HepG2 (cell line): ENCODE results near the gene ENO1. TPM values are rescaled to one million over a fixed set of nuclear protein-coding genes. Genes with fewer than 3 reads are reported as not detected.

ENCODE experiments used
- ATAC-seq: fragments of 200-7000 bp; cut with Tn5 transposase; 3 replicates; pipeline ENCODE4 v1.9.1; 2020; ENCODE audit warnings: mild to moderate bottlenecking, moderate library complexity
- BruUV-seq: library from RNA; stranded (reverse); fragments of 400-500 nt; replicated peaks from 2 replicates; lab custom pipeline; 2021; lab: Mats Ljungman, UMichigan
- CTCF ChIA-PET: fragments of 300-600 bp; formaldehyde crosslinking; extraction: SDS; loops from one replicate; lab custom pipeline; 2021; ENCODE audit warnings: low total read pairs, inconsistent platforms, low intra/inter-chr PET ratio; lab: Yijun Ruan, JAX
- POLR2A ChIA-PET: fragments of 350-600 bp; sonication (Branson Sonifier 250); formaldehyde crosslinking; loops from one replicate; lab custom pipeline; 2020; ENCODE audit warnings: antibody characterized with exemption, inconsistent platforms; lab: Yijun Ruan, JAX
- DNase-seq: peaks from one replicate; pipeline ENCODE4 v3.0.0-alpha.2; 2015; ENCODE audit warnings: low spot score
- FAIRE-seq: peaks from 3 replicates; lab custom pipeline; 2011; peaks lifted over from hg19 to GRCh38; lab: Jason Lieb, UNC
- H2AFZ ChIP-seq: one replicate; pipeline ENCODE4 v1.6.1; 2011; ENCODE audit warnings: low read length, inconsistent platforms
- H3K27ac ChIP-seq: fragments of 300-600 bp; 3 replicates; pipeline ENCODE4 v1.8.0; 2011; ENCODE audit warnings: mixed run types, mild to moderate bottlenecking, mixed read lengths, low read length, inconsistent platforms; ENCODE audit not compliant: insufficient read depth; ENCODE audit errors: extremely low read length
- H3K27me3 ChIP-seq, 2 experiments: fragments of 200-600 bp in 1 of 2; 2 replicates in 1 of 2; 3 replicates in 1 of 2; pipeline versions ENCODE4 v1.6.0 to v1.8.0; 2011; ENCODE audit warnings: low read length in 2 of 2, mild to moderate bottlenecking in 2 of 2, moderate library complexity in 2 of 2, inconsistent platforms in 1 of 2; ENCODE audit not compliant: insufficient read depth in 2 of 2, control insufficient read depth in 1 of 2
- H3K36me3 ChIP-seq, 2 experiments: fragments of 200-600 bp in 1 of 2; replicated peaks in 1 of 2; 2 replicates in 1 of 2; 3 replicates in 1 of 2; pipeline versions ENCODE4 v1.5.1 to v1.8.0; 2011; ENCODE audit warnings: low read length in 2 of 2, inconsistent platforms in 1 of 2; ENCODE audit not compliant: insufficient read depth in 2 of 2, control insufficient read depth in 1 of 2
- H3K4me1 ChIP-seq: 2 replicates; pipeline ENCODE4 v1.5.1; 2012; ENCODE audit warnings: low read length, inconsistent platforms; ENCODE audit not compliant: insufficient read depth
- H3K4me2 ChIP-seq: 2 replicates; pipeline ENCODE4 v1.6.0; 2011; ENCODE audit warnings: low read depth, low read length, inconsistent platforms
- H3K4me3 ChIP-seq, 3 experiments: fragments of 200-600 bp in 1 of 3; sonication (generic), shearing (Covaris generic) in 1 of 3; replicated peaks in 1 of 3; 2 replicates each; pipeline ENCODE4 v1.5.1; 2011 to 2016; ENCODE audit warnings: low read length in 3 of 3, inconsistent platforms in 2 of 3, low read depth in 2 of 3, mild to moderate bottlenecking in 2 of 3, control low read depth in 1 of 3, mixed read lengths in 1 of 3; ENCODE audit not compliant: insufficient read depth in 1 of 3
- H3K79me2 ChIP-seq: one replicate; pipeline ENCODE4 v1.6.1; 2011; ENCODE audit warnings: low read length, inconsistent platforms; ENCODE audit not compliant: insufficient read depth
- H3K9ac ChIP-seq: 2 replicates; pipeline ENCODE4 v1.6.0; 2011; ENCODE audit warnings: mild to moderate bottlenecking, low read depth, low read length, inconsistent platforms; ENCODE audit not compliant: insufficient read depth
- H3K9me3 ChIP-seq: 2 replicates; pipeline ENCODE4 v1.5.1; 2012; ENCODE audit warnings: mild to moderate bottlenecking, low read length
- H4K20me1 ChIP-seq: 2 replicates; pipeline ENCODE4 v1.6.0; 2011; ENCODE audit warnings: inconsistent platforms, mild to moderate bottlenecking, low read length, moderate library complexity; ENCODE audit not compliant: insufficient read depth
- CEBPB ChIP-seq: IDR thresholded peaks from 2 replicates; pipeline ENCODE4 v1.6.1; 2011; ENCODE audit warnings: low read depth, low read length, improper control_type of control experiment, borderline replicate concordance
- CENPBD1 ChIP-seq: sonication (generic); formaldehyde crosslinking; IDR thresholded peaks from 2 replicates; pipeline ENCODE4 v1.8.0; 2022; ENCODE audit warnings: missing genetic modification reagents, low read depth, mild to moderate bottlenecking, borderline replicate concordance
- GZF1 ChIP-seq: sonication (generic); formaldehyde crosslinking; IDR thresholded peaks from 2 replicates; pipeline ENCODE4 v1.5.1; 2020; ENCODE audit warnings: mild to moderate bottlenecking, missing genetic modification reagents
- HMG20B ChIP-seq: conservative IDR thresholded peaks from 2 replicates; pipeline ENCODE4 v1.6.1; 2016; ENCODE audit warnings: missing genetic modification reagents, missing compliant biosample characterization
- IRF2 ChIP-seq: IDR thresholded peaks from 2 replicates; pipeline ENCODE4 v1.6.1; 2018; ENCODE audit warnings: missing genetic modification reagents, missing compliant biosample characterization
- PRDM10 ChIP-seq: sonication (generic); formaldehyde crosslinking; IDR thresholded peaks from 2 replicates; pipeline ENCODE4 v1.4.0; 2020; ENCODE audit warnings: low read depth, missing genetic modification reagents
- RARA ChIP-seq: IDR thresholded peaks from 2 replicates; pipeline ENCODE4 v1.6.1; 2016; ENCODE audit warnings: missing genetic modification reagents, missing compliant biosample characterization
- RBM22 ChIP-seq: fragments of 200-400 bp; formaldehyde crosslinking; optimal IDR thresholded peaks from 2 replicates; pipeline ENCODE3; 2017; ENCODE audit warnings: mild to moderate bottlenecking, low read length, moderate library complexity
- SETDB1 ChIP-seq: sonication (generic); formaldehyde crosslinking; IDR thresholded peaks from 2 replicates; pipeline ENCODE4 v1.5.1; 2020; ENCODE audit warnings: missing genetic modification reagents, mild to moderate bottlenecking, borderline replicate concordance
- SOX13 ChIP-seq, 3 experiments: fragments of 450-650 bp in 1 of 3; sonication (generic) in 1 of 3; formaldehyde crosslinking in 1 of 3; IDR thresholded peaks in 2 of 3; conservative IDR thresholded peaks in 1 of 3; 2 replicates each; pipeline versions ENCODE4 v1.5.0 to v1.6.1; 2016 to 2020; ENCODE audit warnings: antibody characterized with exemption in 1 of 3, mild to moderate bottlenecking in 1 of 3, missing compliant biosample characterization in 1 of 3, missing genetic modification reagents in 1 of 3, moderate library complexity in 1 of 3
- TEAD2 ChIP-seq: sonication (generic); formaldehyde crosslinking; IDR thresholded peaks from 2 replicates; pipeline ENCODE4 v1.9.0; 2021; ENCODE audit warnings: missing genetic modification reagents
- ZBTB38 ChIP-seq: sonication (generic); formaldehyde crosslinking; IDR thresholded peaks from 2 replicates; pipeline ENCODE4 v1.5.1; 2020; ENCODE audit warnings: mild to moderate bottlenecking, missing genetic modification reagents
- ZBTB42 ChIP-seq: sonication (generic); formaldehyde crosslinking; IDR thresholded peaks from 2 replicates; pipeline ENCODE4 v1.5.0; 2020; ENCODE audit warnings: mild to moderate bottlenecking, missing genetic modification reagents
- ZGPAT ChIP-seq: IDR thresholded peaks from 2 replicates; pipeline ENCODE4 v1.6.1; 2016; ENCODE audit warnings: mild to moderate bottlenecking
- ZNF101 ChIP-seq: sonication (generic); formaldehyde crosslinking; IDR thresholded peaks from 2 replicates; pipeline ENCODE4 v1.4.0; 2020; ENCODE audit warnings: mild to moderate bottlenecking, low read depth, missing genetic modification reagents, borderline replicate concordance
- ZNF253 ChIP-seq: sonication (generic); formaldehyde crosslinking; IDR thresholded peaks from 2 replicates; pipeline ENCODE4 v1.8.0; 2022; ENCODE audit warnings: mild to moderate bottlenecking, missing genetic modification reagents, borderline replicate concordance
- ZNF430 ChIP-seq: sonication (generic); formaldehyde crosslinking; IDR thresholded peaks from 2 replicates; pipeline ENCODE4 v1.9.0; 2021; ENCODE audit warnings: mild to moderate bottlenecking, missing genetic modification reagents
- ZNF740 ChIP-seq: sonication (generic); formaldehyde crosslinking; IDR thresholded peaks from 2 replicates; pipeline ENCODE4 v1.4.0; 2020; ENCODE audit warnings: missing genetic modification reagents
- WGBS: methylation state at CpG from one replicate; pipeline ENCODE4 v1.1.6; 2017; ENCODE audit warnings: low lambda C conversion rate; 5-methylcytosine and 5-hydroxymethylcytosine counted together
- in situ Hi-C: cut with HindIII; loops from 2 replicates; pipeline ENCODE4 v1.10.0; 2017; ENCODE audit warnings: low pct_unique_long_range_greater_than_20kb; ENCODE audit not compliant: extremely low pct_ligation_motif_present
- intact Hi-C: fragments of 100-400 bp; cut with micrococcal nuclease; formaldehyde crosslinking; loops from one replicate; pipeline ENCODE4 v1.10.0; 2022; ENCODE audit not compliant: unreplicated experiment
- polyA plus RNA-seq, 8 experiments: library from polyadenylated mRNA; depleted of rRNA in 3 of 8; stranded (reverse) in 7 of 8; unstranded in 1 of 8; fragments of >200 nt; fragmentation: Illumina TruSeq in 4 of 8; extraction: Trizol in 4 of 8; gene quantifications; 2 replicates each; pipeline versions ENCODE4 v1.2.1 to v1.2.3, GENCODE V29; 2011 to 2016; ENCODE audit warnings: low read depth in 4 of 8, missing spikeins in 1 of 8, mixed read lengths in 1 of 8; ENCODE audit not compliant: insufficient read depth in 1 of 8
- total RNA-seq, 5 experiments: library from RNA; depleted of rRNA; stranded (reverse); fragments of >200 nt; fragmentation: Illumina TruSeq; extraction: Trizol; gene quantifications; 2 replicates each; pipeline ENCODE4 v1.2.3, GENCODE V29; 2016; ENCODE audit warnings: low read depth in 1 of 5

Gene ENO1
- total and polyA plus RNA-seq, 2 of the 13 experiments (the other 11 are each of a cell fraction or from before 2014, with no cell fraction given) = 1,559 to 3,103 TPM

- peaks cover 54% of the 10 kb centered on the region for H3K4me1 ChIP-seq
- ChIA-PET CTCF (no interaction called here), POLR2A (interaction anchor here (0.8 to 2.6 kb wide), 4 partner anchors 8 to 30 kb away, joined by 3 to 28 read pairs (median 3); partner anchors contain the start of gene ENO1)
- in situ Hi-C loops = no loop called here
- H4K20me1 ChIP-seq = no peaks in the 10 kb centered on the region
- no peaks in the 10 kb centered on the region for H3K9me3 ChIP-seq
- ATAC-seq (peak; percentile 25; the same call in 1 of the 3 replicates), DNase-seq (no peak), FAIRE-seq (no peak)
- H3K9ac ChIP-seq = 0 out of 2 replicates have a peak overlapping the region, but pooled peaks have one; percentile 34
- H3K36me3 ChIP-seq = no peaks in the 10 kb centered on the region
- peak overlapping the region; percentile 88 for H2AFZ ChIP-seq
- peak overlapping the region; percentile 82 for H3K4me2 ChIP-seq
- BruUV-seq = no TSS peak
- H3K27me3 ChIP-seq = no peaks in the 10 kb centered on the region
- no peaks in the 10 kb centered on the region for H3K79me2 ChIP-seq
- peak overlapping the region; percentile 44 to 56 (median 54) for H3K4me3 ChIP-seq
- no peak overlapping the region for H3K27ac ChIP-seq
- WGBS = 13% methylated on average over 17 of the region's 18 CpGs
- intact Hi-C loops = no loop called here
- TF ChIP-seq ZNF101 (CRISPR knock-in tag) (no peak), ZBTB38 (CRISPR knock-in tag) (no peak), IRF2 (CRISPR knock-in tag) (no peak), CENPBD1 (CRISPR knock-in tag) (no peak), ZNF253 (no peak), RBM22 (no peak), GZF1 (no peak), ZNF430 (CRISPR knock-in tag) (no peak), SETDB1 (CRISPR knock-in tag) (no peak), PRDM10 (CRISPR knock-in tag) (no peak), ZGPAT (CRISPR knock-in tag) (no peak), ZBTB42 (CRISPR knock-in tag) (no peak), RARA (0 out of 2 replicates have a peak, but pooled peaks have one; percentile 47), TEAD2 (CRISPR knock-in tag) (no peak), ZNF740 (no peak), CEBPB (no peak), SOX13 (IDR thresholded peaks at IDR 0.05) (0 out of 2 replicates have a peak, but pooled peaks have one; percentile 35), SOX13 (CRISPR knock-in tag; conservative IDR thresholded peaks at IDR 0.05 in 1 of 2, IDR thresholded peaks at IDR 0.05 in 1 of 2) (peak in 1 of 2 experiments; percentile 76; a peak in 2 of 4 replicates), HMG20B (CRISPR knock-in tag) (no peak)
Observed at GRCh38 chr1:8908388-8909151, 30.1 kb upstream of the ENO1 start.
